GM23338 (cell line): ENCODE data around the gene MYH10. TPM values are rescaled to one million over a fixed set of nuclear protein-coding genes. Genes with fewer than 3 reads are reported as not detected.
A peak's percentile ranks its signal among the peaks of the same experiment; 100 is the strongest.

ENCODE experiments used
- ATAC-seq: fragments of 200-7000 bp; cut with Tn5 transposase; 3 replicates; pipeline ENCODE4 v1.9.1; 2020
- DNase-seq: peaks from one replicate; pipeline ENCODE4 v3.0.0-alpha.2; 2015; ENCODE audit warnings: low spot score
- H2AFZ ChIP-seq: fragments of 200-600 bp; sonication (generic); 2 replicates; pipeline ENCODE4 v1.8.0; 2016; ENCODE audit warnings: antibody characterized with exemption, mild to moderate bottlenecking, moderate library complexity
- H3F3A ChIP-seq: fragments of 200-600 bp; sonication (generic); replicated peaks from 2 replicates; pipeline ENCODE4 v1.8.0; 2017; ENCODE audit warnings: antibody characterized with exemption, mixed run types, low read depth
- H3K27ac ChIP-seq: fragments of 200-600 bp; sonication (generic); 2 replicates; pipeline ENCODE4 v1.6.1; 2016; ENCODE audit warnings: low read depth
- H3K27me3 ChIP-seq: fragments of 200-600 bp; sonication (generic); 2 replicates; pipeline ENCODE4 v1.8.0; 2016; ENCODE audit warnings: mild to moderate bottlenecking, mixed run types, moderate library complexity; ENCODE audit not compliant: insufficient read depth
- H3K36me3 ChIP-seq: fragments of 200-600 bp; sonication (generic); 2 replicates; pipeline ENCODE4 v1.8.0; 2016; ENCODE audit warnings: mild to moderate bottlenecking; ENCODE audit not compliant: insufficient read depth
- H3K4me1 ChIP-seq: fragments of 200-600 bp; sonication (generic); 2 replicates; pipeline ENCODE4 v1.8.0; 2016; ENCODE audit warnings: mild to moderate bottlenecking, moderate library complexity; ENCODE audit not compliant: insufficient read depth
- H3K4me2 ChIP-seq: fragments of 200-600 bp; sonication (generic); 2 replicates; pipeline ENCODE4 v1.7.1; 2017; ENCODE audit warnings: mixed run types
- H3K4me3 ChIP-seq: fragments of 200-600 bp; sonication (generic); 2 replicates; pipeline ENCODE4 v1.6.1; 2016; ENCODE audit warnings: mixed run types
- H3K79me2 ChIP-seq: fragments of 200-600 bp; sonication (generic); replicated peaks from 2 replicates; pipeline ENCODE4 v1.8.0; 2017; ENCODE audit warnings: mild to moderate bottlenecking; ENCODE audit not compliant: insufficient read depth
- H3K9me2 ChIP-seq: fragments of 200-600 bp; sonication (generic); 2 replicates; pipeline ENCODE4 v1.8.0; 2017; ENCODE audit not compliant: insufficient read depth
- H4K20me1 ChIP-seq: fragments of 200-600 bp; sonication (generic); replicated peaks from 2 replicates; pipeline ENCODE4 v1.8.0; 2017; ENCODE audit warnings: mild to moderate bottlenecking; ENCODE audit not compliant: insufficient read depth
- H3K27ac Mint-ChIP-seq: 2 replicates; pipeline ENCODE4 v1.8.0; 2020; ENCODE audit warnings: inconsistent platforms, mild to moderate bottlenecking, moderate library complexity, mixed read lengths
- H3K27me3 Mint-ChIP-seq: 3 replicates; pipeline ENCODE4 v1.8.0; 2022; ENCODE audit warnings: low read depth, mild to moderate bottlenecking, moderate library complexity, mixed read lengths, inconsistent platforms; ENCODE audit not compliant: insufficient read depth, poor library complexity
- H3K36me3 Mint-ChIP-seq: 3 replicates; pipeline ENCODE4 v1.8.0; 2021; ENCODE audit warnings: low read depth, mild to moderate bottlenecking, inconsistent platforms, moderate library complexity, mixed read lengths
- H3K4me1 Mint-ChIP-seq: 3 replicates; pipeline ENCODE4 v1.8.0; 2020; ENCODE audit warnings: mild to moderate bottlenecking, inconsistent platforms, mixed read lengths
- H3K4me3 Mint-ChIP-seq: 3 replicates; pipeline ENCODE4 v1.8.0; 2021; ENCODE audit warnings: moderate library complexity, mild to moderate bottlenecking, inconsistent platforms, mixed read lengths
- H3K9me3 Mint-ChIP-seq: 3 replicates; pipeline ENCODE4 v1.8.0; 2020; ENCODE audit warnings: moderate library complexity, mild to moderate bottlenecking, inconsistent platforms, mixed read lengths
- CREB1 ChIP-seq: fragments of 250-450 bp; sonication (Bioruptor Pico); IDR thresholded peaks from 2 replicates; pipeline ENCODE4 v1.5.0; 2020; ENCODE audit warnings: low read depth, mild to moderate bottlenecking, moderate library complexity
- EZH2 ChIP-seq: fragments of 200-600 bp; sonication (generic); IDR thresholded peaks from one replicate; pipeline ENCODE4 v1.8.0; 2017; ENCODE audit warnings: antibody characterized with exemption, mild to moderate bottlenecking, low read depth; ENCODE audit not compliant: unreplicated experiment
- EZH2phosphoT487 ChIP-seq: fragments of 200-600 bp; sonication (generic); IDR thresholded peaks from one replicate; pipeline ENCODE4 v1.8.1; 2018; ENCODE audit warnings: antibody characterized with exemption; ENCODE audit not compliant: unreplicated experiment
- JUNB ChIP-seq: IDR thresholded peaks from one replicate; pipeline ENCODE4 v1.6.1; 2016; ENCODE audit warnings: antibody characterized with exemption; ENCODE audit not compliant: unreplicated experiment
- NANOG ChIP-seq: IDR thresholded peaks from 2 replicates; pipeline ENCODE4 v1.6.1; 2016; ENCODE audit warnings: antibody characterized with exemption, borderline replicate concordance
- POLR2AphosphoS5 ChIP-seq: IDR thresholded peaks from 2 replicates; pipeline ENCODE4 v1.6.1; 2016; ENCODE audit warnings: antibody characterized with exemption, low read depth
- STAT1 ChIP-seq: IDR thresholded peaks from one replicate; pipeline ENCODE4 v1.6.1; 2016; ENCODE audit warnings: antibody characterized with exemption; ENCODE audit not compliant: unreplicated experiment
- ZNF114 ChIP-seq: fragments of 250-450 bp; sonication (Bioruptor Pico); IDR thresholded peaks from 2 replicates; pipeline ENCODE4 v1.5.0; 2020; ENCODE audit warnings: mild to moderate bottlenecking, moderate library complexity
- ZNF331 ChIP-seq: fragments of 250-450 bp; sonication (Bioruptor Pico); IDR thresholded peaks from 2 replicates; pipeline ENCODE4 v1.5.0; 2020; ENCODE audit warnings: low read depth, mild to moderate bottlenecking, moderate library complexity
- polyA plus RNA-seq: library from polyadenylated mRNA; unstranded; fragments of >200 nt; fragmentation: Nextera tagmentation; extraction: Ambion mirVana; gene quantifications from 2 replicates; pipeline ENCODE4 v1.2.1, GENCODE V29; 2016
- total RNA-seq: library from RNA; depleted of rRNA; stranded (reverse); fragments of >200 nt; shearing (Covaris generic); gene quantifications from 2 replicates; pipeline ENCODE4 v1.2.3, GENCODE V29; 2014
- TF ChIP-seq, protein P1 (sequence below), 2 experiments: fragments of 200-600 bp in 1 of 2; sonication (generic) in 1 of 2; conservative IDR thresholded peaks; 2 replicates each; pipeline versions ENCODE4 v1.5.1 to v1.6.1; 2016 to 2017; ENCODE audit warnings: antibody characterized with exemption in 2 of 2, low read depth in 2 of 2, mild to moderate bottlenecking in 2 of 2, moderate library complexity in 1 of 2
- TF ChIP-seq, protein P2 (sequence below): IDR thresholded peaks from one replicate; pipeline ENCODE4 v1.6.1; 2018; ENCODE audit warnings: antibody characterized with exemption; ENCODE audit not compliant: unreplicated experiment
- TF ChIP-seq, protein P3 (sequence below): fragments of 250-450 bp; sonication (Bioruptor Pico); IDR thresholded peaks from 2 replicates; pipeline ENCODE4 v1.5.0; 2020; ENCODE audit warnings: mild to moderate bottlenecking, moderate library complexity

The MYH10 gene
- total and polyA plus RNA-seq, 2 experiments from 2014 or later = 89.5 to 230 TPM

DNA sequence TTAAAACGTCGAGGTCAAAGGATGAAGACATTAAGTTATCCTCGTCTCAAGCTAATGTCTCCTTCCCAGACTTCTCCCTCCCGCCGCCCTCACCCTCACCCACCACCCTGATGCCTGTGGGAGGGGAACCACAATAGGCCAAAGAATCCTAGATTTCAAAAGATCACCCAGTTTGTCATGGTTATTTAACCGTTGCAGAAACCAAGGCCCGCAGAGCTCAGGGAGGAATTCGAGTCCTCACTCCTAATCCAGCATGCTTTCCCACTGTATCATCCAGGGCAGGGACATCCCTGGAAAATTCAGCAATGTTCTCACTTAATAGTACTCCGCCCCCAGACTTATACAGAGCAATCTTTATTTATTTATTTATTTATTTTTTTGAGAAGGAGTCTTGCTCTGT lies 41.8 kb upstream of the MYH10 start (continued):
- TF ChIP-seq, protein P1, sequence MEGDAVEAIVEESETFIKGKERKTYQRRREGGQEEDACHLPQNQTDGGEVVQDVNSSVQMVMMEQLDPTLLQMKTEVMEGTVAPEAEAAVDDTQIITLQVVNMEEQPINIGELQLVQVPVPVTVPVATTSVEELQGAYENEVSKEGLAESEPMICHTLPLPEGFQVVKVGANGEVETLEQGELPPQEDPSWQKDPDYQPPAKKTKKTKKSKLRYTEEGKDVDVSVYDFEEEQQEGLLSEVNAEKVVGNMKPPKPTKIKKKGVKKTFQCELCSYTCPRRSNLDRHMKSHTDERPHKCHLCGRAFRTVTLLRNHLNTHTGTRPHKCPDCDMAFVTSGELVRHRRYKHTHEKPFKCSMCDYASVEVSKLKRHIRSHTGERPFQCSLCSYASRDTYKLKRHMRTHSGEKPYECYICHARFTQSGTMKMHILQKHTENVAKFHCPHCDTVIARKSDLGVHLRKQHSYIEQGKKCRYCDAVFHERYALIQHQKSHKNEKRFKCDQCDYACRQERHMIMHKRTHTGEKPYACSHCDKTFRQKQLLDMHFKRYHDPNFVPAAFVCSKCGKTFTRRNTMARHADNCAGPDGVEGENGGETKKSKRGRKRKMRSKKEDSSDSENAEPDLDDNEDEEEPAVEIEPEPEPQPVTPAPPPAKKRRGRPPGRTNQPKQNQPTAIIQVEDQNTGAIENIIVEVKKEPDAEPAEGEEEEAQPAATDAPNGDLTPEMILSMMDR (conservative IDR thresholded peaks at IDR 0.05; ENCODE audit: low read depth in 2 of 2) = no peak
- no peak for TF ChIP-seq CREB1 (CRISPR knock-in tag)
- TF ChIP-seq EZH2 = no peak
- TF ChIP-seq ZNF114 (CRISPR knock-in tag) = no peak

DNA sequence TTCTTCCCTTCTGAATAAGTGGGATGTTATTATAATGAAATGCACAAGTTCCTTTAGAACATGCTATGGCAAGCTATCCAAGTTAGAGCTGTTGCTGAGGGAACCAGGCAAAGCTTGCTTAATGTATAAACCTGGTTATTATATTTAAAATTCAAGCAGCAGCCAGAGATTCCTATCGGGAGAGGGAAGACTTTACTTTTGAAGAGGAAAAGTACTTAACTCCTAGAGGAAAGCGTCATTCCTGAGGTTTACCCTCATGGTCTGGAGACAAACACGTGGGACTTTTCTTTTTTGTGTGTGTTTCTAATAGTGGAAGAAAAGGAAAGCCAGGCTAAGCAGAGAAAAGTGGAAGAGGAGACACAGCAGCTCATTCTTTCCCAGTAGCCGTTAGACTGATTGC lies 39.9 kb upstream of the MYH10 start:
- no peak overlapping the region for H3K27ac Mint-ChIP-seq
- Histone ChIP-seq H3K4me1 (peaks cover 23% of the 10 kb centered on the region), H3F3A (no peaks in the 10 kb centered on the region), H3K27ac (no peak overlapping the region), H3K79me2 (no peaks in the 10 kb centered on the region), H3K27me3 (no peaks in the 10 kb centered on the region), H3K4me3 (no peak overlapping the region), H3K36me3 (no peaks in the 10 kb centered on the region), H3K4me2 (no peak overlapping the region), H4K20me1 (no peaks in the 10 kb centered on the region), H2AFZ (peak overlapping the region; percentile 76; the same call in 1 of the 2 replicates), H3K9me2 (no peaks in the 10 kb centered on the region)
- no peak for DNase-seq
- peaks cover 15% of the 10 kb centered on the region for H3K4me1 Mint-ChIP-seq
- H3K27me3 Mint-ChIP-seq = peaks cover 6% of the 10 kb centered on the region
- H3K36me3 Mint-ChIP-seq = no peaks in the 10 kb centered on the region
- H3K4me3 Mint-ChIP-seq = no peak overlapping the region
- ATAC-seq = no peak
- no peaks in the 10 kb centered on the region for H3K9me3 Mint-ChIP-seq
- TF ChIP-seq NANOG (no peak), EZH2phosphoT487 (no peak), ZNF331 (CRISPR knock-in tag) (no peak), STAT1 (no peak), ZNF114 (CRISPR knock-in tag) (no peak), EZH2 (no peak), JUNB (no peak), POLR2AphosphoS5 (no peak)
- TF ChIP-seq, protein P2, sequence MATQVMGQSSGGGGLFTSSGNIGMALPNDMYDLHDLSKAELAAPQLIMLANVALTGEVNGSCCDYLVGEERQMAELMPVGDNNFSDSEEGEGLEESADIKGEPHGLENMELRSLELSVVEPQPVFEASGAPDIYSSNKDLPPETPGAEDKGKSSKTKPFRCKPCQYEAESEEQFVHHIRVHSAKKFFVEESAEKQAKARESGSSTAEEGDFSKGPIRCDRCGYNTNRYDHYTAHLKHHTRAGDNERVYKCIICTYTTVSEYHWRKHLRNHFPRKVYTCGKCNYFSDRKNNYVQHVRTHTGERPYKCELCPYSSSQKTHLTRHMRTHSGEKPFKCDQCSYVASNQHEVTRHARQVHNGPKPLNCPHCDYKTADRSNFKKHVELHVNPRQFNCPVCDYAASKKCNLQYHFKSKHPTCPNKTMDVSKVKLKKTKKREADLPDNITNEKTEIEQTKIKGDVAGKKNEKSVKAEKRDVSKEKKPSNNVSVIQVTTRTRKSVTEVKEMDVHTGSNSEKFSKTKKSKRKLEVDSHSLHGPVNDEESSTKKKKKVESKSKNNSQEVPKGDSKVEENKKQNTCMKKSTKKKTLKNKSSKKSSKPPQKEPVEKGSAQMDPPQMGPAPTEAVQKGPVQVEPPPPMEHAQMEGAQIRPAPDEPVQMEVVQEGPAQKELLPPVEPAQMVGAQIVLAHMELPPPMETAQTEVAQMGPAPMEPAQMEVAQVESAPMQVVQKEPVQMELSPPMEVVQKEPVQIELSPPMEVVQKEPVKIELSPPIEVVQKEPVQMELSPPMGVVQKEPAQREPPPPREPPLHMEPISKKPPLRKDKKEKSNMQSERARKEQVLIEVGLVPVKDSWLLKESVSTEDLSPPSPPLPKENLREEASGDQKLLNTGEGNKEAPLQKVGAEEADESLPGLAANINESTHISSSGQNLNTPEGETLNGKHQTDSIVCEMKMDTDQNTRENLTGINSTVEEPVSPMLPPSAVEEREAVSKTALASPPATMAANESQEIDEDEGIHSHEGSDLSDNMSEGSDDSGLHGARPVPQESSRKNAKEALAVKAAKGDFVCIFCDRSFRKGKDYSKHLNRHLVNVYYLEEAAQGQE = no peak
- TF ChIP-seq, protein P1 (conservative IDR thresholded peaks at IDR 0.05; ENCODE audit: low read depth in 2 of 2) = no peak
- TF ChIP-seq, protein P3, sequence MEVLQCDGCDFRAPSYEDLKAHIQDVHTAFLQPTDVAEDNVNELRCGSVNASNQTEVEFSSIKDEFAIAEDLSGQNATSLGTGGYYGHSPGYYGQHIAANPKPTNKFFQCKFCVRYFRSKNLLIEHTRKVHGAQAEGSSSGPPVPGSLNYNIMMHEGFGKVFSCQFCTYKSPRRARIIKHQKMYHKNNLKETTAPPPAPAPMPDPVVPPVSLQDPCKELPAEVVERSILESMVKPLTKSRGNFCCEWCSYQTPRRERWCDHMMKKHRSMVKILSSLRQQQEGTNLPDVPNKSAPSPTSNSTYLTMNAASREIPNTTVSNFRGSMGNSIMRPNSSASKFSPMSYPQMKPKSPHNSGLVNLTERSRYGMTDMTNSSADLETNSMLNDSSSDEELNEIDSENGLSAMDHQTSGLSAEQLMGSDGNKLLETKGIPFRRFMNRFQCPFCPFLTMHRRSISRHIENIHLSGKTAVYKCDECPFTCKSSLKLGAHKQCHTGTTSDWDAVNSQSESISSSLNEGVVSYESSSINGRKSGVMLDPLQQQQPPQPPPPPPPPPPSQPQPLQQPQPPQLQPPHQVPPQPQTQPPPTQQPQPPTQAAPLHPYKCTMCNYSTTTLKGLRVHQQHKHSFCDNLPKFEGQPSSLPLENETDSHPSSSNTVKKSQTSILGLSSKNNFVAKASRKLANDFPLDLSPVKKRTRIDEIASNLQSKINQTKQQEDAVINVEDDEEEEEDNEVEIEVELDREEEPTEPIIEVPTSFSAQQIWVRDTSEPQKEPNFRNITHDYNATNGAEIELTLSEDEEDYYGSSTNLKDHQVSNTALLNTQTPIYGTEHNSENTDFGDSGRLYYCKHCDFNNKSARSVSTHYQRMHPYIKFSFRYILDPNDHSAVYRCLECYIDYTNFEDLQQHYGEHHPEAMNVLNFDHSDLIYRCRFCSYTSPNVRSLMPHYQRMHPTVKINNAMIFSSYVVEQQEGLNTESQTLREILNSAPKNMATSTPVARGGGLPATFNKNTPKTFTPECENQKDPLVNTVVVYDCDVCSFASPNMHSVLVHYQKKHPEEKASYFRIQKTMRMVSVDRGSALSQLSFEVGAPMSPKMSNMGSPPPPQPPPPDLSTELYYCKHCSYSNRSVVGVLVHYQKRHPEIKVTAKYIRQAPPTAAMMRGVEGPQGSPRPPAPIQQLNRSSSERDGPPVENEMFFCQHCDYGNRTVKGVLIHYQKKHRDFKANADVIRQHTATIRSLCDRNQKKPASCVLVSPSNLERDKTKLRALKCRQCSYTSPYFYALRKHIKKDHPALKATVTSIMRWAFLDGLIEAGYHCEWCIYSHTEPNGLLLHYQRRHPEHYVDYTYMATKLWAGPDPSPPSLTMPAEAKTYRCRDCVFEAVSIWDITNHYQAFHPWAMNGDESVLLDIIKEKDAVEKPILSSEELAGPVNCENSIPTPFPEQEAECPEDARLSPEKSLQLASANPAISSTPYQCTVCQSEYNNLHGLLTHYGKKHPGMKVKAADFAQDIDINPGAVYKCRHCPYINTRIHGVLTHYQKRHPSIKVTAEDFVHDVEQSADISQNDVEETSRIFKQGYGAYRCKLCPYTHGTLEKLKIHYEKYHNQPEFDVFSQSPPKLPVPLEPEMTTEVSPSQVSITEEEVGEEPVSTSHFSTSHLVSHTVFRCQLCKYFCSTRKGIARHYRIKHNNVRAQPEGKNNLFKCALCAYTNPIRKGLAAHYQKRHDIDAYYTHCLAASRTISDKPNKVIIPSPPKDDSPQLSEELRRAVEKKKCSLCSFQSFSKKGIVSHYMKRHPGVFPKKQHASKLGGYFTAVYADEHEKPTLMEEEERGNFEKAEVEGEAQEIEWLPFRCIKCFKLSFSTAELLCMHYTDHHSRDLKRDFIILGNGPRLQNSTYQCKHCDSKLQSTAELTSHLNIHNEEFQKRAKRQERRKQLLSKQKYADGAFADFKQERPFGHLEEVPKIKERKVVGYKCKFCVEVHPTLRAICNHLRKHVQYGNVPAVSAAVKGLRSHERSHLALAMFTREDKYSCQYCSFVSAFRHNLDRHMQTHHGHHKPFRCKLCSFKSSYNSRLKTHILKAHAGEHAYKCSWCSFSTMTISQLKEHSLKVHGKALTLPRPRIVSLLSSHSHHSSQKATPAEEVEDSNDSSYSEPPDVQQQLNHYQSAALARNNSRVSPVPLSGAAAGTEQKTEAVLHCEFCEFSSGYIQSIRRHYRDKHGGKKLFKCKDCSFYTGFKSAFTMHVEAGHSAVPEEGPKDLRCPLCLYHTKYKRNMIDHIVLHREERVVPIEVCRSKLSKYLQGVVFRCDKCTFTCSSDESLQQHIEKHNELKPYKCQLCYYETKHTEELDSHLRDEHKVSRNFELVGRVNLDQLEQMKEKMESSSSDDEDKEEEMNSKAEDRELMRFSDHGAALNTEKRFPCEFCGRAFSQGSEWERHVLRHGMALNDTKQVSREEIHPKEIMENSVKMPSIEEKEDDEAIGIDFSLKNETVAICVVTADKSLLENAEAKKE (CRISPR knock-in tag) = no peak
